Activated T-helper 2 cell treated with anti-CD3 and anti-CD28 coated beads, Interferon-gamma antibody, Interleukin-2, Interleukin-4, amounts not matched to agents 10 μg/mL and 5 μg/mL and 100 μg/mL, durations not matched to agents 14 hours and 24 hours and 36 hours (primary cell): ENCODE results near the gene CHST11. TPM values are rescaled to one million over a fixed set of nuclear protein-coding genes. Genes with fewer than 3 reads are reported as not detected.
A peak's percentile ranks its signal among the peaks of the same experiment; 100 is the strongest.

Source experiments
- DNase-seq: peaks from one replicate; pipeline ENCODE4 v3.0.0; 2021; ENCODE audit warnings: low spot score
- H3K27ac Mint-ChIP-seq: one replicate; pipeline ENCODE4 v1.8.0; 2021; ENCODE audit warnings: mixed read lengths
- H3K27me3 Mint-ChIP-seq: one replicate; pipeline ENCODE4 v1.8.0; 2021; ENCODE audit warnings: low read depth, mixed read lengths
- H3K36me3 Mint-ChIP-seq: one replicate; pipeline ENCODE4 v1.8.0; 2021; ENCODE audit warnings: low read depth, mixed read lengths
- H3K4me1 Mint-ChIP-seq: one replicate; pipeline ENCODE4 v1.8.0; 2021; ENCODE audit warnings: low read depth, mixed read lengths
- H3K4me3 Mint-ChIP-seq: one replicate; pipeline ENCODE4 v1.8.0; 2021; ENCODE audit warnings: low read depth, mild to moderate bottlenecking, moderate library complexity, mixed read lengths
- H3K9me3 Mint-ChIP-seq: one replicate; pipeline ENCODE4 v1.8.0; 2021; ENCODE audit warnings: mixed read lengths
- intact Hi-C: fragments of 100-400 bp; cut with micrococcal nuclease; formaldehyde crosslinking; loops from one replicate; pipeline ENCODE4 v1.15.1; 2023
- total RNA-seq: library from RNA; stranded (reverse); gene quantifications from 2 replicates; pipeline ENCODE4 v1.2.3, GENCODE V29; 2022

Gene CHST11
- total RNA-seq, 1 donor from 2014 or later, result 50.6 TPM

DNA sequence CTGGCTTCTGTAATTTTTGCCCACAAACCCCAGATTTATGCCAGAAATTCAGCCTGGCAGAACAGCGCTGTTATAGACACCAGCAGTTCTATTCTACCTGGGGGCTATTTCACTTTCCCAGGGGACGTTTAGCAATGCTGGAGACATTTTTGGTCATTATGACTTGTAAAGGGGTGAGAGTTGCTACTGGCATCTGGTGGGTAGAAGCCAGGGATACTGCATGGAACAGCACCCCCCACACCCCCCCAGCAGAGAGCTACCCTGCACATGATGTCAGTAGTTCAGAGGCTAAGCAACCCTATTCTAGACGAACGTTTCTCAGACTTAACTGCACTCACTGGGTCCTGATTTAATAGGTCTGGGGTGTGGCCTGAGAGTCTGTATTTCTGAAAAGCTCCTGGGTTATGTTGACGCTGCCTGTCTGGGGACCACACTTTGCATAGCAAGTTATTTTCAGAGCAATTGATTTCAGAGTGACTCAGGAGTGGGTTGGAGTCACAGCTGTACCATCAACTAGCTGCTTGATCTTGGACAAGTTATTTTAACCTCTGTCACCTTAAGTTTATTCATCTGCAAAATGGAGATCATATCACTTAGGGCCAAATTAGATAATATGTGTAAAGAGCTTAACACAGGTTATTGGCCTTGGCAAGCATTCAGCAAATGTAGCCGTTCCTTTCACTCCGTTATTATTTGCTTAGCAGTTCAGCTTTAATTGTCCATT is 48.5 kb downstream of the CHST11 start:
- H3K4me1 Mint-ChIP-seq, result peaks cover 79% of the 10 kb centered on the region
- H3K4me3 Mint-ChIP-seq, result no peak overlapping the region
- peaks cover 56% of the 10 kb centered on the region for H3K36me3 Mint-ChIP-seq
- intact Hi-C loops, result no loop called here
- peaks cover 5% of the 10 kb centered on the region for H3K9me3 Mint-ChIP-seq
- no peak overlapping the region for H3K27ac Mint-ChIP-seq
- DNase-seq, result no peak
- no peaks in the 10 kb centered on the region for H3K27me3 Mint-ChIP-seq

DNA sequence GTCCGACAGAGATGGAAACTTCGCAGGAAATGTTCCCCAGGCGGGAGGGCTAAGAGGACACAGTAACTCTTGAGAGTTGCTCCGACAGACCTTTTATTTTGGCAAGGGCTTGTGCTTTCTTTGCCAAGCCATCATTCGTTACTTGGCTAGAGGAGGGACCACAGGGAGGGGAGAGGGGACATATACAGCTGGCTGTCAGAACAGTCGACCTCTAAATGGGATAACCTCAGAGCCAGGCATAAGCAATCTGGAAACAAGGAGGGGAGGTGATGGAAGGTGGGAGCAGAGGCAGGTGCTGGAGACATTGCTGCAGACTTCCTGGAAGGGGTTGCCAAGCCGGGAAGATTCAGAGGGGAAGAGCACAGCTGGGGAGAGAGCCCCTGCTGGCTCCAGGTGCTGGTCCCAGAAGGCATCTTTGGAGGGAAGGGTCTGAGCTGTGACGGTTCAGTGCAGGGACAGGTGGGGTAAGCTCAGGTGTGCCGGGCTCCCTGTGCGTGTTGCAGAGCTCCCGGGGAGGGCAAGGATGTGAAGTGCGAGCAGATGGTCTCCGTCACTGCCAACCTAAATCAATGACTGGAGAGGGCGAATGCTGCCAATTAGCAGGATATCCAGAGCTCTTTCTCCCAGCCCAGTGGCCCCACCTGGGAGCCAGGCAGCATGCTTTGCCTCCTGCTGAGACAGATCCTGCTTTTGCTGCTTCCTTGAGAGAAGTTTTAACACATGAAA is 50.1 kb downstream of the CHST11 start:
- Mint-ChIP-seq H3K27me3 (no peaks in the 10 kb centered on the region), H3K9me3 (peaks cover 5% of the 10 kb centered on the region), H3K4me1 (peaks cover 78% of the 10 kb centered on the region), H3K36me3 (peaks cover 61% of the 10 kb centered on the region), H3K4me3 (no peak overlapping the region), H3K27ac (no peak overlapping the region)
- intact Hi-C loops, result no loop called here
- DNase-seq, result no peak

DNA sequence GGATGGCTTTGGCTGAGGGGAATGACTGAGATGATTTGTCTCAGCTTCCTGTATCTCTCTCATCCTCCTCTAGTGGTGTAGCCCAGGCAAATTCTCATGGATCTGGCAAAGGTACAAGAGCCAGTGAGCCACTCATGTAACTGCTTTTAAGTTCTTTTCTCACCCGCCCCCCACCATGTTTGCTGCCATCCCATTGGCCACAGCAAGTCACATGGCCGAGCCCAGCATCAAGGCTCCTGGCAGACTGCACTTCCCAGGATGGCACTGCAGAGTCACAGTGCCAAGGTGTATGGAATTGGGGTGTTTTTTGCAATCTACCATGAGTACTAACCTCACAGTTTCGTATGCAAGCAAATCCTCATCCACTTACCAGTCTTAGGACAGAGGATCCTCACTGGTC is 50.9 kb downstream of the CHST11 start:
- peaks cover 59% of the 10 kb centered on the region for H3K36me3 Mint-ChIP-seq
- no peak overlapping the region for H3K4me3 Mint-ChIP-seq
- no peaks in the 10 kb centered on the region for H3K27me3 Mint-ChIP-seq
- peaks cover 71% of the 10 kb centered on the region for H3K4me1 Mint-ChIP-seq
- no peak overlapping the region for H3K27ac Mint-ChIP-seq
- H3K9me3 Mint-ChIP-seq, result peaks cover 5% of the 10 kb centered on the region
- no peak for DNase-seq
- intact Hi-C loops, result no loop called here

DNA sequence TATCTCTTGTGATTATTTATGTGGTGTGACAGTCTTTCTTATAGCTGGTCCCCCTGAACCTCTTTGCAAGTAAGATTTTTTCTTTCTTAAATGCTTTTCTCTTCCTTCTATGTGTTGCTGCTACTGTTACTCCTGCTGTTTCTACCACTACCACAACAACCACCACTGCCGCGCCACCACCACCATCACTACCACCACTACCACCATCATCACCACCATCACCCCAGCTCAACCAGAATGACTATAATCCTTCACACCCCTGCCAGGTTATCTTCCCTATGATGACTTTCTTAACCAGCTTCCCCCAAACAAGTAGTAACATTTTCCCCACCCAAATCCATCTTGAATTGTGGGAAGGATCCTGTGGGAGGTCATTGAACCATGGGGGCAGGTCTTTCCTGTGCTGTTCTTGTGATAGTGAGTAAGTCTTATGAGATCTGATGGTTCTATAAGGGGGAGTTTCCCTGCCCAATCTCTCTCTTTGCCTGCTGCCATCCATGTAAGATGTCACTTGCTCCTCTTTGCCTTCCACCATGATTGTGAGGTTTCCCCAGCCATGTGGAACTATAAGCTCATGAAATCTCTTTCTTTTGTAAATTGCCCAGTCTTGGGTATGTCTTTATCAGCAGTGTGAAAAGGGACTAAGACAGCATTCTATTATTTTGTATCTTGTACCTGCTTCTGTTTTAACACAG is 52.2 kb downstream of the CHST11 start:
- peaks cover 5% of the 10 kb centered on the region for H3K9me3 Mint-ChIP-seq
- intact Hi-C loops, result no loop called here
- no peaks in the 10 kb centered on the region for H3K27me3 Mint-ChIP-seq
- H3K4me3 Mint-ChIP-seq, result no peak overlapping the region
- H3K4me1 Mint-ChIP-seq, result peaks cover 59% of the 10 kb centered on the region
- H3K36me3 Mint-ChIP-seq, result peaks cover 53% of the 10 kb centered on the region
- no peak for DNase-seq
- peak overlapping the region; percentile 15 for H3K27ac Mint-ChIP-seq

DNA sequence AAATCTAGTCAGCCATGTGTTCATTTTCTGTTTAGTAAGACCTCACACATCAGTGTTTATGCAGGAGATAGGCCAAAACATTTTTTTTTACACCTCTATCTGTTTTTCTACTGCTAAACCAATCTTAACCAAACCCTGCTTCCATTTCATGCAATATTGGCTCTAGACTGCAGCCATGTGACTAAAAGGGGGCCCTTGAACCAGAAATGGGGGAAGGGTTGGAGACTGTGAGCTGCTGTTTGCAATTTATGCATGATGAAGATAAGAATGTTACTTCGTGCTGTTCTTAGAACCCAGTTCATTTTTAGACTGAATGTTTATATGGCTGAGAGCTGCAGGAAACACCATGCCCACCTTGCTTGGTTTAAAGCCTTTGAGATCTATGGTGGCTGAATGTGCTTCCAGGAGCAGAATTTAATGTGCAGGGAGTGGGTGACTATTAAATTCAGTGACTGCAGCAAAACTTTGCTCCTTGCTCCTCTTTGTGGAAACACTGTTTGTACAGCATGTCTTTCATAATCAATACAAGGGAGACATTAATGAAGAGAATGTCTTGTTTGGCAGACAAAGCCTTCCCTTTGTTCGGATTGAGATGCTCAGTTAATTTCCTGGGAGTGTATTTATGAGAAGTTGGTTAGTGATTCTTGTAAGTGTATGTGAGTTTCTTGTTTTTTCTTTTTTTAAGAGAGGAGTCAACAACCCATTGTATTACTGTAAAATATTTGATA is 53.6 kb downstream of the CHST11 start:
- H3K36me3 Mint-ChIP-seq, result peaks cover 56% of the 10 kb centered on the region

DNA sequence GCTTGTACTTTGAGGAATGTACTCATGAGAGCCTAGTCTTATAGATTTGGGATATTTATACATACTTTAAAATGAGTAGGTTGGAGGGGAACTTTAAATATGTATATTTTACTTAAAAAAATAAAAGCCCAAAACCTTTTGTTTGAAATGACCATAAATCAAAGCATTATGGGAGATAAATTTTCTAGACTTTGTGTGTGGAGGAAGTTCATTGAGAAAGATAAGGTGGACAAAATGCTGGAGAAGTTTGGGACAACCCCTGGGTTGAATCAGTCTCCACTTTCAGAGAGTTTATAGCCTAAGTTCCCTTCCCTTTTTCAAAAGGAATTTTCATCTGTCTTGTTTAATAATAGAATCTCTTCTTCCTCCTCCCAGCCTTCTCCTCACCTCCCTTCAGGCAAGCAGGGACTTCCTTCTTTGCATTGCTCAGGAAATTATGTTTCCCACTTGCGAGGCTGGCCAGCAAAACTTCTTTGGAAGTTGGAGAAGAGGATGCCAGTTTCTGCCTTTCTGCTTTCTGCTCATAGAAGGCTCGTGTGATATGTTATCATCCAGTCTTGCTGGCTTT is 54.2 kb downstream of the CHST11 start:
- Mint-ChIP-seq H3K4me3 (no peak overlapping the region), H3K36me3 (peaks cover 51% of the 10 kb centered on the region)

More for the DNA sequence above, 53.6 kb downstream of the CHST11 start:
- Mint-ChIP-seq H3K4me1 (peaks cover 58% of the 10 kb centered on the region), H3K27me3 (no peaks in the 10 kb centered on the region), H3K9me3 (peaks cover 5% of the 10 kb centered on the region), H3K4me3 (no peak overlapping the region), H3K27ac (no peak overlapping the region)
- intact Hi-C loops, result no loop called here
- no peak for DNase-seq

DNA sequence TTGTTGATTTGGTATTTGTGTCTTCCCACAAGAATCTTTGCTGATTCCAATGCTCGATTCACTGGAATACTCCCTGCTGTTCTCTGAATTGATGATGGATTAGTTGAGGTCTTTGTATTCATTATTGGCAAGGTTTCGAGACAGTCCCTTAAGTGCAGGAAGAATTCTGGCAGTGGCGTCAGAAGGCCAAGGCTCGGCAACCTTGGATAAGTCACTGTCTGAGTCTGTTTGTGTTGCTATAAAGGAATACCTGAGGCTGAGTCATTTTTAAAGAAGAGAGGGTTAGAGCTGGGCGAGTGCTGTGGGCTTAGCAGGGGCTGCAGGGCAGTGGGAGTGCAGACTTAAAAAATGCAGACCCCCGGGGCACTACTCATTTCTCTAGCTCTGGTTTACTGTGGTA is 56.9 kb downstream of the CHST11 start:
- DNase-seq, result no peak
- intact Hi-C loops, result no loop called here
- Mint-ChIP-seq H3K36me3 (peaks cover 37% of the 10 kb centered on the region), H3K9me3 (no peaks in the 10 kb centered on the region), H3K27me3 (no peaks in the 10 kb centered on the region), H3K4me1 (peaks cover 56% of the 10 kb centered on the region), H3K4me3 (no peak overlapping the region), H3K27ac (no peak overlapping the region)

More for the DNA sequence above, 54.2 kb downstream of the CHST11 start:
- no peak for DNase-seq
- Mint-ChIP-seq H3K9me3 (peaks cover 5% of the 10 kb centered on the region), H3K27ac (no peak overlapping the region), H3K4me1 (peaks cover 59% of the 10 kb centered on the region), H3K27me3 (no peaks in the 10 kb centered on the region)
- intact Hi-C loops, result no loop called here

DNA sequence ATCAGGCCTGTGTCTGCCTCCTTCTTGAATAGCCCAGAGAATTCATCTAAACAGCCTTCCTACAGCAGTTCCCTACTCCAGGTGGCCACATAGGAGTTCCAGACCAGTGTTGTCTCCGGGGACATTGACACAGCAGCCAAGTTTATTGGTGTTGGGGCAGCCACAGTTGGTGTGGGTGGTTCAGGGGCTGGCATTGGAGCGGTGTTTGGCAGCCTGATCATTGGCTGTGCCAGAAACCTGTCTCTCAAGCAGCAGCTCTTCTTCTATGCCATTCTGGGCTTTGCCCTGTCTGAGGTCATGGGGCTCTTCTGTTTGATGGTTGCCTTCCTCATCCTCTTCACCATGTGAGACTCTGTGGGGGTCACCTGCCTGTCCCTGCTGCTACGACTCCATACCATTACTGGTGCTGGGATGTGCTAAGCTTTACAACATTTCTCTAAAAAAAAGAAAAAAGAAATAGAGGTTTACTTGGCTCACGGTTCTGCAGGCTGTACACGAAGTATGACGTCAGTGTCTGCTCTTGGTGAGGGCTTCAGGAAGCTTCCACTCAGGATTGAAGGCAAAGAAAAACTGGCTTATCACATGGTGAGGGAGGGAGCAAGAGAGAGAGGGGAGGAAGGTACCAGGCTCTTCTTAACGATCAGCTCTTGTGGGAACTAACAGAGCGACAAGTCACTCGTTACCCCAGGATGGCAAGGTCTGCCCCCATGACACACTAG is 57.5 kb downstream of the CHST11 start:
- peaks cover 55% of the 10 kb centered on the region for H3K4me1 Mint-ChIP-seq
- no peaks in the 10 kb centered on the region for H3K27me3 Mint-ChIP-seq
- H3K36me3 Mint-ChIP-seq, result peaks cover 31% of the 10 kb centered on the region
- no peaks in the 10 kb centered on the region for H3K9me3 Mint-ChIP-seq
- no peak overlapping the region for H3K4me3 Mint-ChIP-seq
- intact Hi-C loops, result no loop called here
- H3K27ac Mint-ChIP-seq, result no peak overlapping the region
- DNase-seq, result no peak

DNA sequence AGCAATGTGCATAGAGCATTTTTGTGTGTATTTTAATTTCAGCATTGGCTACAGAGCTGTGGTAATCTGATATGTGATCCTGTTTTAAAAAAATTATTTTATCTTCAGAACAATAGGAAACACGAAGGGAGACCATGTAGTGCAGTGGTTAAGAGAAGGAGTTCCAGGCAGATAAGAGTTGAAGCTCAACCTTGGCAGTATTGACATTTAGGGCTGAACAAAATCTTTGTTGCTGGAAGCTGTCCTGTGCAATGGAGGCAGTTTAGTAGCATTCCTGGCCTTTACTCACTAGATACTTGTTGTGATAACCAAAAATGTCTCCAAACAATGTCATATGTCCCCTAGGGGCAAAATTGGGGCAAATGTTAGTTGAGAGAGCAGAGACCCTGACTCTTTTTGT is 59.2 kb downstream of the CHST11 start:
- Mint-ChIP-seq H3K9me3 (no peaks in the 10 kb centered on the region), H3K36me3 (peaks cover 17% of the 10 kb centered on the region), H3K4me1 (peaks cover 53% of the 10 kb centered on the region), H3K27me3 (no peaks in the 10 kb centered on the region), H3K4me3 (no peak overlapping the region), H3K27ac (no peak overlapping the region)
- intact Hi-C loops, result no loop called here
- DNase-seq, result no peak

DNA sequence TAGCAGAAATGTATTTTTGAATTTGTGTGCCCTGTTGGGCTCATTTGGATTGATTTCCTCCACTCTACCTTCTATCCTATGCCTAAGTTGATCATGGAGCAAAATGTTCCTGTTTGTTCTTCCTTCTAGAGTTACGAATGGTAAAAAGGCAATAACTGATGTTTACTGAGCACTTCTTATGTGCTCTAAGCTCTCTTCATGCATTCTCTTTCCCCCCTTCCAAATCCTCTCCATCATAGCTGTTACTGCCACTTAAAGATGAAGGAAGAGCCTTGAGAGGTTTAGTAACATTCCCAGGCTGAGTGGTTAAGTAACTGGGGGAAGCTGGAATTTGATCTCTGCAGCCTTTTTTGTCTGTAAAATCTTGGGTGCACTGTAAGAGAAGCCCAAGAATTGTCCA is 60.1 kb downstream of the CHST11 start:
- Mint-ChIP-seq H3K4me3 (no peak overlapping the region), H3K27ac (peak overlapping the region; percentile 51), H3K36me3 (peaks cover 17% of the 10 kb centered on the region), H3K4me1 (peaks cover 57% of the 10 kb centered on the region), H3K27me3 (no peaks in the 10 kb centered on the region), H3K9me3 (no peaks in the 10 kb centered on the region)
- DNase-seq, result no peak
- intact Hi-C loops, result no loop called here

DNA sequence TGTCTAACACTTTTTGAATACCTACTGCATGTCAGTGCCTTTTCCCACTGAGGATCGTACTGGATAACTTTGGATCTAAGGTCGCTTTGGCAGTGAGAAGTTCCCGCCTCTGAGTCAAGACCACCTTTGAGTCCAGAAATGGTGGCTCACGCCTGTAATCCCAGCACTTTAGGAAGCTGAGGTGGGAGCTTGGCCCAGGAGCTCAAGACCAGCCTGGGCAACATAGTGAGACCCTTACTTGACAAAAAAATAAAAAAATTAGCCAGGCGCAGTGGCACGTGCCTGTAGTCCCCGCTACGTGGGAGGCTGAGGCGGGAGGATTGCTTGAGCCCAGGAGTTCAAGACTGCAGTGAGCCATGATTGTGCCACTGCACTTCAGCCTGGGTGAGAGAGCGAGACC is 61.1 kb downstream of the CHST11 start:
- Mint-ChIP-seq H3K4me3 (no peak overlapping the region), H3K27ac (no peak overlapping the region), H3K36me3 (peaks cover 13% of the 10 kb centered on the region), H3K4me1 (peaks cover 64% of the 10 kb centered on the region), H3K9me3 (no peaks in the 10 kb centered on the region), H3K27me3 (no peaks in the 10 kb centered on the region)
- intact Hi-C loops, result no loop called here
- DNase-seq, result no peak
